Mammary epithelial cell (primary cell): ENCODE data around the gene ACCSL.

Source experiments
- CTCF ChIP-seq, 2 donors: IDR thresholded peaks in 1 of 2; conservative IDR thresholded peaks in 1 of 2; 2 replicates each; pipeline ENCODE4 v1.5.1; 2011 to 2012; ENCODE audit warnings: inconsistent platforms in 2 of 2, low read length in 2 of 2, mild to moderate bottlenecking in 2 of 2, control low read depth in 1 of 2, low read depth in 1 of 2; ENCODE audit not compliant: insufficient read depth in 1 of 2; ENCODE audit errors: extremely low read depth in 1 of 2
- EZH2 ChIP-seq: IDR thresholded peaks from 2 replicates; pipeline ENCODE4 v1.6.1; 2012; ENCODE audit warnings: low read length, inconsistent platforms, borderline replicate concordance

- no peak for TF ChIP-seq CTCF (conservative IDR thresholded peaks at IDR 0.05 in 1 of 2, IDR thresholded peaks at IDR 0.05 in 1 of 2; ENCODE audit: extremely low read depth in 1 of 2, insufficient read depth in 1 of 2, low read depth in 1 of 2, low read length in 2 of 2)
- no peak for TF ChIP-seq EZH2
These were observed 19.4 kb upstream of the ACCSL start for GRCh38 chr11:44028401-44028800.
